NCI-H146 (cell line): ENCODE data around the gene FBH1.
A peak's percentile ranks its signal among the peaks of the same experiment; 100 is the strongest.
"Not testable (repeated sequence)": the region's sequence is repeated elsewhere in the genome, so short reads cannot be mapped to it uniquely, and the experiment has no call there.

Experiments used
- DNase-seq: peaks from one replicate; lab custom pipeline; 2025; lab: John Stamatoyannopoulos, UW

FBH1 gene

DNA sequence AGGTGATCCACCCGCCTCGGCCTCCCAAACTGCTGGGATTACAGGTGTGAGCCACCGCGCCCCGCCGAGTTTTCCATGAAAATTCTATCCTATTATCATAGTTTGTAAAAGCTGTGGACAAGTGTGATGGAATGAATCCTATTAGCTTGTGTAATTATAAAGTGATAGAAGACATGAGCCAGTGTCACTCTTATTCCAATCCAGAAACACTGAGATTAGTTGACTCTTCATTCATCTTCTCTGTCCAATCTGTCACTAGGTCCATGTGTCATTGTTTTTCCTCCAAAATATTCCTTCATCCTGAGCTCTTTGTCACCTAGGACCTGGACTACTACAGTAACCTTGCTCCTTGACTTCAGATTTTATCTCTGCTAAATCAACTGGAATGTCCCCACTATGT is 13.5 kb downstream of the FBH1 start:
- DNase-seq = no peak

GRCh38 chr10:5904227-5904626 is 14.2 kb downstream of the FBH1 start:
- no peak for DNase-seq

DNA sequence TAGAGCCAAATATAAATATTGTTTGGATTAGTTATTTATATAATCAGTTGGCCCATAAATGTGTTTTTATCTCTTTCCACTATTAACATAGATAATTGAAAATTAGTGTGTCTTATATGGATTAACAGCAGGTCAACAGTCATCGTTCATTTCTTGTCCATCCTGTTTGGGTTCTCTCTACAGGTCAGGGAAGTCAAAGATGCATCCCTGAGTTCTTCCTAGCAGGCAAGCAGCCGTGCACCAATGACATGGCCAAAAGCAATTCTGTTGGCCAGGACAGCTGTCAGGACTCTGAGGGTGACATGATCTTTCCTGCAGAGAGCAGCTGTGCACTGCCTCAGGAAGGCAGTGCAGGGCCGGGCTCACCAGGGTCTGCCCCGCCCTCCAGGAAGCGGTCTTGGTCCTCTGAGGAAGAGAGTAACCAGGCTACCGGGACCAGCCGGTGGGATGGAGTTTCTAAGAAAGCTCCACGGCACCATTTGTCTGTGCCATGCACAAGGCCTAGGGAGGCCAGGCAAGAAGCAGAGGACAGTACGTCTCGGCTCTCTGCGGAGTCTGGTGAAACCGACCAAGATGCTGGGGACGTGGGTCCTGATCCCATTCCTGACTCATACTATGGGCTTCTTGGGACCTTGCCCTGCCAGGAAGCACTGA is 15.9 kb downstream of the FBH1 start:
- no peak for DNase-seq

DNA sequence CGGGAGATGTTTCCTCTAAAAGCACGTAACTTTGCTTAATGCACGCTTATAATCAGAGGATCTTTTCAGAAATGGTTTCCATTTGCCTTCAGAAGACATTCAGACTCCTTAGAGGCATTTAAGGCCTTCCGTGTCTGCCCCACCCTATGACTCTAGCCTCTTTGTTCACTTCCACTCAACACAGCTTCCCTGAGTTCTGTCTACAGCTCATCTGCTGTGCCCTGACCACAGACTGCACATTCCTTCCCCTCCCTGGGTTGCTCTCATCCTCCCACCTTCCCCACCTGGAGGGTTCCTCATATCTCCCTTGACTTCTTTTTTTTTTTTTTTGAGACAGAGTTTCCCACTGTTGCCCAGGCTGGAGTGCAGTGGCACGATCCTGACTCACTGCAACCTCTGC is 16.6 kb downstream of the FBH1 start:
- no peak for DNase-seq

DNA sequence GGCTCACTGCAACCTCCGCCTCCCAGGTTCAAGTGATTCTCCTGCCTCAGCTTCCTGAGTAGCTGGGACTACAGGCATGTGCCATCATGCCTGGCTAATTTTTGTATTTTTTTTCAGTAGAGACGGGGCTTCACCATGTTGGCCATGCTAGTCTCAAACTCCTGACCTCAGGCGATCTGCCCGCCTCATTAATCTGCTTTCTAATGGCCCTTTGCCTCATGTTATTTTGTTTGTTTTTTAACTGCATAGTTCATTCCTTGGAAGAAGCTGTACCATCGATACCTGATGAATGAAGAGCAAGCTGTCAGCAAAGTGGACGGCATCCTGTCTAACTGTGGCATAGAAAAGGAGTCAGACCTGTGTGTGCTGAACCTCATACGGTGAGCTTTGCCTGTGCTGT is 18.6 kb downstream of the FBH1 start:
- not testable (repeated sequence) for DNase-seq

- peak; percentile 92 for DNase-seq
These were observed 20.5 kb downstream of the FBH1 start for GRCh38 chr10:5910323-5911100.

DNA sequence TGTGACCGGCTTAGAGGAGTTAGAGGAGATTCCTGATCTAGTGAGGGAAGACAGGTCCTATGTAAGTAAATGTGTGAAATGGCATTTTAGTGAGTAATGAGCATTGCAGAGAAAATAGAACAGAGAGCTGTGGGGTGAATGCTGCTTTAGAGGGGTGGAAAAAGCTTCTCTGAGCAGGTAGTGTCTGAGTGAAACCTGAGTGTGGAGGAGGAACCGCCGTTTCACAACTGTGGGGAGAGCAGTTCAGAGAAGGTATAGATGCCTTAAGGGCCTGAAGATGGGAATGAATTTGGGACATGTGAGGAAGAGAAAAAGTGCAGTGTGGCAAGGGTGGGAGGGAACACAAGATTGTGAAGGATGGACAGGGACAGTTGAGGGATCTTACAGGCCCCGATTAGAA is 21.6 kb downstream of the FBH1 start:
- no peak for DNase-seq

GRCh38 chr10:5913736-5914135 is 23.7 kb downstream of the FBH1 start:
- DNase-seq = no peak

GRCh38 chr10:5915451-5915850 is 25.4 kb downstream of the FBH1 start:
- no peak for DNase-seq

DNA sequence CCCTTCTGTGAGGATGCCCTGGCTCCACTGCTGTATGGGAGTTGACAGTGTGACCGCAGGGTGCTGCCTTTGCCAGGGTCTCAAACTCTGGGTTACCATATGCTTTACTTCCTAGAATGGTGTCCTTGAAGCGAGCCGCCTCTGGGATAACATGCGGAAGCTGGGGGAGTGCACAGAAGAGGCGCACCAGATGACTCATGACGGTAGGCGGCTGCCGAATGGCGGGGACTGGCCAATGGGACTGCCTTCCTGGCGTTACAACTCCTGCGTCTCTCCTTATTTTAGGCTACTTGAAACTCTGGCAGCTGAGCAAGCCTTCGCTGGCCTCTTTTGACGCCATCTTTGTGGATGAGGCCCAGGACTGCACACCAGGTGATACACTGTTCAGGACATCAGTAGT is 27.3 kb downstream of the FBH1 start:
- DNase-seq = no peak

DNA sequence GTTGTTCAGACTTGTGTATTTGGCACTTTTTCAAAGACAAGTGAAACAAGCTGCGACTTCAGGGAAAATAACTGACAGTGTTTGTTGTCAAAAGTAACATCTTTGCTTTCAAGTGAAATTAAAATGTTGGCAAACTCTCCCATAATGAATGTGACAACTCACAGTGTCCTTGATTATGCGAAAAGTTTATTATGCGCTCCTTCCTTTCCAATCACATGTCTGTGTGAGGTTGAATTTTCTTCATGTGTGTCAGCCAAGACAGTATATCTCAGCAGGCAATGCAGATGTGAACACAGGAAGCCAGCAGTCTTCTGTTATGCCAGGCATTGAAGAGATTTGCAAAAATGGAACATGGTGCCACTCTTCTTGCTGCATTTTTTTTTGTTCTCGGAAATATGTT is 28.7 kb downstream of the FBH1 start:
- no peak for DNase-seq

DNA sequence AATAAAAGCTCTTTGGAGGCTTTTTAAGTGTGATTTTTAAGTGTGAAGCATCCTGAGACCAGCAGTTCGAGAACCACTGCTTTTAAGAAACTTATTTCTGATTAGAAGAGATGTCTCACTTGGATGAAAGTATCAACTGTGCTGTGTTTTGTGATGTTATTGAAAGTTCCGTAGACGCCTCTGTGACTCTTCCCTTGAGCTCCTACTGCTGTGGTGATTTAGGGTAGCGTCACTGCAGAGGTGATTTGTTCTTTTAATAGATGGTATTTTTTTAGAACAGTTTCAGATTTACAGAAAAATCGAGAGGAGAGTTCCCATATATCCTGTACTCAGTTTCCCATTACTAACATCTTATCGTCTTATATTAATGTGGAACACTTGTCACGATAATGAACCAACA is 29.5 kb downstream of the FBH1 start:
- no peak for DNase-seq

DNA sequence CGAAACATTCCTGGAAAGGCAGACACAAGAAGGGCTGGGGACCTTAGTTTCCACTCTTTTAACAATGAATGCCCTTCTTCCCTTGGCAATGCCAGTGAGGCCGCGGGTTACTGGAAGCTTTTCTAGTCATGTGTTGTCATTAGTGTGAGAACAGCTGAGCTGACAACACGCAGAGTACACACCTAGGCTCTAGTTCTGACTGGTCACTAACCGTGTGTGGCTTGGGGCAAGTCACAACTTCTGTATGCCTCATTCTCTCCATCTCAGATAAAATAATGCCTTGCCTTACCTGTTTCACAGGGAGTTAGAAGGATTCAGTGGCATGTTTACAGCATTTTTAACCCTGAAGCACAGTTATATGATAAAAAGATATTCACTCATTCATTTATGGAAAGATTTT is 31.7 kb downstream of the FBH1 start:
- no peak for DNase-seq

DNA sequence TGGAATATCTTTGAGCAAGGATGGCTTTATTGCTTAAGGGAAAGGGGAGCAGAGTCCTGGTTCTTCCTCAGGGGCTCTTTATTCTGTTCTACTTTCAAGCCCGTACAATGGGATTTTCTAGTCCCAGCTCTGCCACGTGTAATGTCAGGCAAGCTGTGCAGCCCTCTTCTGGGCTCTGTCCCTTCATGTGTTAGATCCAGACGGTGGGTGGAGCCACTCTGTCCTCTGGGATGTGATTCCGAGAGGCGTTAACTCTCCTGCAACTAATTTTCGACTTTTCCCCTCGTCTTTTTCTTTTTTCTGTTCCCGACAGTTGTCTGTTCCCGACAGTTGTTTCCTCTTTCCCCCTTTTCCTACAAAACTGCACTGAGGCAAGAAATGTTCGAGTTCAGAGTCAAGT is 34.8 kb downstream of the FBH1 start:
- no peak for DNase-seq

DNA sequence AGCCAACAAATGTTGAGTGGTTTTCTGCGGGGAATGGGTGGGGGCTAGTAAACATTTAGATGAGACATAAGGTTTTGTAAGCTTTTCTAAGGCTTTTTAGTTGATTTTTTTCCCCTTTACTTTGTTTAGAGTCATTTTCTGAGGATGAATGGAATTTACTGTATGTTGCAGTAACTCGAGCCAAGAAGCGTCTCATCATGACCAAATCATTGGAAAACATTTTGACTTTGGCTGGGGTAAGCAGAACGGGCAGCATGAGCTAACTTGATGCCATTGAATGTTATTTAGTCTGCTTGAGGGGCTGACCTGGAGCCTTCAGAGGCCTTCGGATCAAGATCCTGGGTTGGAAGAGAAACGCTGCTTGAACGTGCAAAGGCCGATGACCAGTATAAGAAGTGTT is 37.3 kb downstream of the FBH1 start:
- no peak for DNase-seq

DNA sequence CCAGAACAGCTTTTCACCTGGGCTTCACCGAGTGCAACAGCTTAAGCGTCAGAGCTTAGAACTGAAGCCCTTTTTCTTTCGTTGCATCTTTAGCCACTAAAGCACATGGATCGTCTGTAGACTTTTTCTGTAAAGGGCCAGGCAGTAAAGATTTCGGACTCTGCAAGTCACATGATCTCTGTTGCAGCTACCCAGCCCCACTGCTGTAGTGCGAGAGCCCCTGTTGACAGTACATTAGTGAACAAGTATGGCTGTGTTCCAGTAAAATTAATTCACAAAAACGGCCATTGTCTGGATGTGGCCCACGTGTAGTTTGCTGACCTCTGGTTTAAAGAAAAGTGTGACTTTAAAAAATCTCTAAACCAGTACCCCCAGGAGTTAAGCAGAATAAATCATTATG is 39.4 kb downstream of the FBH1 start:
- DNase-seq = no peak

- DNase-seq = no peak
These were observed 40.2 kb downstream of the FBH1 start for GRCh38 chr10:5930272-5930671.

DNA sequence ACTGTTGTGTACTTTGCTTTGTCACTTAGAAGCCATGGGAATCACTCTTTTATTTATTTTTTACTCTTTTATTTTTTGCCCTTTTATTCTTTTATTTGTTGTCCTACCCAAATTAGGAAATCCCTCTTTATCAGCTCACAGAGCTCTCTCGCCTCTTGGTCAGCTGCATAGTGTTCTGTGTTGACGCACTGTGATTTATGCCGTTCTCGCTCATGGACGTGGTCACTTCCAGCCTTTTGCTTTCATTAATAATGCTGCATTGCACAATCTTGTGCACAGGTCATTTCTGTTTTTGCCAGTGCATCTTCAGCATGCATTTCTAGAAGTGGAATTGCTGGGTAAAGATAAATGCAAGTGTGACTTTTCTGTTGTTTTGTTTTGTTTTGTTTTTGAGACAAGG is 42.3 kb downstream of the FBH1 start:
- DNase-seq = no peak

- no peak for DNase-seq
These were observed 44.0 kb downstream of the FBH1 start for GRCh38 chr10:5933909-5934546.

DNA sequence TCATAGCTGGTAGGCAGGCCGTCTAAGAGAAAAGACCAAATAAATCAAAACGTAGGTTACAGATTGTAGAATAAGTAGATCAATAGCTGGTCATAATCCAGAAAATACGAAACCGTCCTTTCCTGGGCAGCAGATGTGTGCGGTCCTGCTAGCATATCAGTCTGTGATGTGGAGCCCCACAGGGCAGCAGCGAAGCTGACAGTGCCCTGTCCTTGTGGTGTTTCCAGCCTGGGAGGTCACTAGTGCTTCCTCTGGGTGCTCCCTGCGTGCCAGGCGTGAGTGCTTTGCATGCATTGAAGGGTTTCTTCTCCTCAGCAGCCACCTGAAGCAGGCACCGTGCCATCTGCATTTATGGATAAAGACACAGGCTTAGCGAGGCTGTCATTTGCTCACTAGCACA is 45.6 kb downstream of the FBH1 start:
- no peak for DNase-seq

DNA sequence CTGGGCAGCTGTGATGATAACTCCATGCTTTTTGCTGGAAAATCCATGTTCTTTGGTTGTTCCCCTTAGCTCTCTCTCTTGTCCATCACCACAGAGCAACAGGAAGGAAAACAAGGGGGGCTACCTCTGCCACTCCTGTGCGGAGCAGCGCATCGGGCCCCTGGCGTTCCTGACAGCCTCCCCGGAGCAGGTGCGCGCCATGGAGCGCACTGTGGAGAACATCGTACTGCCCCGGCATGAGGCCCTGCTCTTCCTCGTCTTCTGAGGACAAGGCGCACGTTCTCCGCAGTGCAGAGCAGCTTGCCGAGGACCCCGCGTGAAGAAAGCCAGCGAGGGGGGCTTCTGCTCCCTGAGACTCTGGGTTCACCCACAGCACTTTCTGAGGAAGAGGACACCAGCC is 47.0 kb downstream of the FBH1 start:
- DNase-seq = no peak

GRCh38 chr10:5938291-5938690 is 48.2 kb downstream of the FBH1 start:
- DNase-seq = no peak

- no peak for DNase-seq
These were observed 50.8 kb downstream of the FBH1 start for GRCh38 chr10:5940807-5941218.
